HG02884 (cell line): ENCODE results near the gene SF1.

Source experiments
- ATAC-seq: cut with Tn5 transposase; IDR thresholded peaks from one replicate; pipeline ENCODE4 v1.9.1; 2021; ENCODE audit warnings: mild to moderate bottlenecking, moderate library complexity; ENCODE audit not compliant: unreplicated experiment

SF1 gene

GRCh38 chr11:64714666-64715065 is 63.7 kb downstream of the SF1 start:
- ATAC-seq, result no peak
